ENCODE measurements around the gene TLR6.

TLR6 gene

DNA sequence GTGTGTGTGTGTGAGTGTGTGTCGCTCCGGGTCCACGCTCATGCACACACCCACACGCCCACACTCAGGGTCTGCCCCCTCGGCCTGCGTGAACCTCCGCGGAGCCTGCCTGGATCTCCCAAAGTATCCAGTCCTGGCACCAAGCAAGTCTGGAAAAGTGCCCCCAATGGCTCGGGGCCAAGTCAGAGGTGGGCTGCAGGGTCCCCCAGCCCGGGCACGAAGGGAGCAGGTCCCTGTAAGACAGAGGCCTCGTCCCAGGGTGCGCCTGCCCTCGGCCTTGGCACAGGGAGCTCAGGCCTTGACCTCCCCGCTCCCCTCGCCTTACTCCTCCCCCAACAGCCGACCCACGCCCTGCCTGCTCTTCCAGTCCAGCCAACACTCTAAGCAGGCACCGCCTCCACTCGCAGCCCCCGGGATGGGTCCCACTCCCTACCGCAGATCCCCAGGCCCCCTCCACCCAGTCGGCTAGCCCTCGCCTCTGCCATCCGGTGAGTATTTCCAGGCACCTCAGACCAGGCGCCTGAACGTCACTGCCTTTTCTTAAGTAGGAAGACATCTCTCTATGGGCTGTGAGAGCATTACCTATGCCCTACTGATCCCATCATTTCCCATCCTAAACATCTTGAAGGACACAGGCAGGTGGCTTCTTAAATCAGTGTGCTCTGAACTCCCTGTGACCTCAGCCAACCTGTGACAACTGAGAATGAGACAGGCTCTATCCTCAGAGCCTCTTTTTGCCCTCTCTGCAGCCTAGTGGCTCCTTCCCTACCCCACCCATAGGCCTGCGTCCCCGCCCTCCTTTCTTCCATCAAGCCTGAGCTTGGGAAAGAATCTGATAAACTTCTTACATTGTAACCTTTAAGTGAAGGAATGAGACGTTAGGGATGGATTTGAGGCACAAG lies 11.7 kb upstream of the TLR6 start:
- DNase-seq (ENCODE audit: extremely low read depth in 1 of 2, low read depth in 1 of 2) = no peak

DNA sequence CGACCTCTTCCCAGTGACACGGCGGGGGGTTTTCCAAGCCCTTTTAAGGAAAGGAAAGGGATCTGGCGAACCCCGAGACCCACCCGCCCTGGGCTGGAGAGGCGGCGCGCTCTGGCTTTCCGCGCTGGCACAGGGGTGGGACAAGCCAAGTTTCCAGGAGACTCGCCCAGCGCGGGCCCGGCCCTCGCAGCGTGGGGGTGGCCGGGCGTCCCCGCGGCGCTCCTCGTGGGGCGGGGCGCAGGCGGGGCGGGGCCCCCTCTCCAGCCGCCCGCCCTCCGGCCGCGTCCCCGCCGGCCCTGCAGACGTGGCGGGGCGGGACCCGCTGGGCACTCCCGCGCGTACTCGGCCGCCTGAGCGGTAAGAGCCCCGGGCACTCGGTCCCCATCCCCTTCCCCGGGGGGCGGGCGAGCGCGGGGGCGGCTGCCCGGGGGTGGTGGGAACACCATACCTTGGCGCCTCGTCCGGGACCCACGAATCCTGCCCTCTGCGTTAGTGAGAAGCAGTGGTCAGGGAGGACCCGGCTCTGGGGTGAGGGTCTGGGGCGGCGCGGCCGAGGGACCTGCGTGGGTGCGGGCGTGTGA lies 11.0 kb upstream of the TLR6 start, which contains the start of gene FAM114A1:
TSS of gene FAM114A1 (plus strand) at position 329 of the 581 bp plus-strand sequence. CDS start 10,273 bp downstream, outside the sequence.
- DNase-seq (ENCODE audit: extremely low read depth in 1 of 2, low read depth in 1 of 2) = no peak

DNA sequence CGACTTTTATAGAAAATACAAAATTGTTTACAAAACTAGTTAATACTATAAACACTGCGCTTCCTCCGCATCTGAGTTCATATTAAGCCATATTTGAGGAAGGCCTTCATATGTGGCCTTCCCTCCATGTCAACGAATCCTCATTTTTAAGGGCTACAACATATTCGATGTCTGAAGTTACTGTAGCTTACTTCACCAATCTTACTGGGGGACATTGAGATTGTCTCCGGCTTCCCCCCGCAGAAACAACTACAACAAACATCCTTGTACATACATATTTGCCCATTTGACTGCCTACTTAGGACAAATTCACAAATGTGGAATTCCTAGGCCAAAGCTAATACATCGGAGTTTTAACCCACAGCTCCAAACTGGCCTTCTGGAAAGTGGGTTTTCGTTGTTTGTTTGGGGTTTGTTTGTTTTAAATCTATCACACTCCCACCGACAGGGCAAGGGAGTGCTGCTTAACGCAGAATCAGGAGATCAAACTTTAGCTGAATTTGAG lies 10.4 kb upstream of the TLR6 start:
- DNase-seq (ENCODE audit: extremely low read depth in 1 of 2, low read depth in 1 of 2) = no peak

DNA sequence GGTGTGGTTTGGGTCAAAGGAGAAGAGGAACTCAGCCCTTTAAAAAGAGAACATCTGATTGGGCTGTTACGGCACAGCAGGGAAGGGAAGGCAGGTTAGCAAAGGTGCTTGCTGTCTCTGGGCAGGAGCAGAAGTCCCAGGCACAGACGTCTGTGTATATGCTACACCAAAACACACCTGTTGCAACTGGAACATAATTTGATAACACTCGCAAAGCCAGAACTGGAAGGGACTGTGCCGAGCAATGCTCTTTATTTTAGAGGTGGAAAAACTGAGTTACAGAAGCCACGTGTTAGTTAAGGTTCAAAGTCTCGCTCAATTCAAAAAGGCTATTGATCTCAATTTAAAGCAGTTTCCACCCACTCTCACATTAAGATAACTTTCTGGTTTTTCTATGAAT lies 8.8 kb upstream of the TLR6 start:
- no peak for DNase-seq (ENCODE audit: extremely low read depth in 1 of 2, low read depth in 1 of 2)

DNA sequence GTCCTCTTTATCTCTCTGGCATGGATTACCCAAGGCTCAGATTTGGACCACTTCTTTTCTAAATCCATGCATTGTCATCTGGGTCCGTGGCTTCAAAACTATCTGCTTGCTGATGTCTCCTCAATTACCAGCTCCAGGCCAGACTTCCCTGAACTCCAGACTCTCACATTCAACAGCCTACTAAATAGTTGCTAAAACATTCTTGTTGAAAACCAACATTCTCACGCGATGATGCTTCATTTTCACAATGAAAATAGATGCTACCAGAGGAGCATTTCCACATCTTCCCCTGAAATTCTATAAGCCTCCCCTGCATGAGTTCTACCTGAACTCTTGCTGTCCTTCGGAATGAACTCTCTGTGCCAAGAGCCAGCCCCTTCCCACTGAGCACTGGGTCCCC lies 5.2 kb upstream of the TLR6 start:
- no peak for DNase-seq (ENCODE audit: extremely low read depth in 1 of 2, low read depth in 1 of 2)

DNA sequence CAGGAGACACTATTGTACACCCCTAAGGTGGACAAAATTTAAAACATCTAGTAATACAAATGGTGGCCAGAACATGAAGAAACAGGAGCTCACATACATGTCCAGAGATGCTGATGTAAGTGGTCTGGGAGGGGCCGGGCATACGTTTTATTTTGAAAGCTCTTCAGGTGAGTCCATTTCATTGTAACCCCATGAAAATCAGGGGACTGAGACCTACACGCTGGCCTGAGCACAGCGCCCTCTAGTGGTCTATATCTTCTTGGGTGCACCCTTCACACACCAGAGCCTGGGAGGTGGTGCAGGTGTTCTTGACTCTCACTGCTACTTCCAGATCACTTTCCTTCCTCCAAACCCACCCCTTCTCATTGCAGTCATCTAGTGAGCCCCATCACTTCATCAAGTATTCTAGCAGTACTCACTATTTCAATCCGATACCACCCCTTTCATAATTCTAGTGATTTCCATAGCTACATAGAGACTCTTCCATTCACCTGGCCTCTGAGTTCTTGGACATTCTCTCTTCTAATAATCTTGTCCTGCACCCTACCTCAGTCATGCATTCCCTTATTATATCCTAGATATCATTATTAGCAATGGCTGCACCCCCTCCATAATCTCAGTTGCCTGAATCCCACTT lies 4.3 kb upstream of the TLR6 start:
- peak in 1 of 2 donors; percentile 23 for DNase-seq (ENCODE audit: extremely low read depth in 1 of 2, low read depth in 1 of 2)

DNA sequence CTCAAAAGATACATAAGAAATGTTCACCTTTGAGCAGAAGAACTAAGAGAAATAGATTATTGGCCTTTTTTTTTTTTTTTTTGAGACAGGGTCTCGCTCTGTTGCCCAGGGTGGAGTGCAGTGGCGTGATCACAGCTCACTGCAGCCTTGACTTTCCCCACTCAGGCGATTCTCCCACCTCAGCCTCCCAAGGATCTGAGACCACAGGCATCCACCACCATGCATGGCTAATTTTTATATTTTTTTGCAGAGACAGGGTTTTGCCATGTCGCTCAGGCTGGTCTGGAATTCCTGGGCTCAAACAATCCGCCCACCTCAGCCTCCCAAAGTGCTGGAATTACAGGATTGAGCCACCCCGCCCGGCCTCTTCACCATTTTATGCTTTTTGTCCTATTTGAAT lies 2.9 kb upstream of the TLR6 start:
- DNase-seq (ENCODE audit: extremely low read depth in 1 of 2, low read depth in 1 of 2) = no peak

DNA sequence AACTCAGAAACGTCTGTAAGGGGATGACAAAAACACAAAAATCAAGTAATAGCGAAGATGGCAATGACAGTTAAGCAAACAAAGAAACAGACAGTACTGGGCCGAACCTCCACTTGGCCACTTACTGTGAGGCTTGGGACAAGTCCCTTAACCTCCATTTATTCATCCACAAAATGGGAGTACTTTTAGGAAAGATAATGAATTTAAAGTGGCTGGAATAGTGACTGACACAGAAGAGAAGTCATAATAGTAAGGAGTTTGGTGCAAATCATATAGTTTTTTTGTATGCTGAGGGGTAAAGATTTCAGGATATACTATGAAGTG lies 1.4 kb upstream of the TLR6 start:
- DNase-seq (ENCODE audit: extremely low read depth in 1 of 2, low read depth in 1 of 2) = no peak

DNA sequence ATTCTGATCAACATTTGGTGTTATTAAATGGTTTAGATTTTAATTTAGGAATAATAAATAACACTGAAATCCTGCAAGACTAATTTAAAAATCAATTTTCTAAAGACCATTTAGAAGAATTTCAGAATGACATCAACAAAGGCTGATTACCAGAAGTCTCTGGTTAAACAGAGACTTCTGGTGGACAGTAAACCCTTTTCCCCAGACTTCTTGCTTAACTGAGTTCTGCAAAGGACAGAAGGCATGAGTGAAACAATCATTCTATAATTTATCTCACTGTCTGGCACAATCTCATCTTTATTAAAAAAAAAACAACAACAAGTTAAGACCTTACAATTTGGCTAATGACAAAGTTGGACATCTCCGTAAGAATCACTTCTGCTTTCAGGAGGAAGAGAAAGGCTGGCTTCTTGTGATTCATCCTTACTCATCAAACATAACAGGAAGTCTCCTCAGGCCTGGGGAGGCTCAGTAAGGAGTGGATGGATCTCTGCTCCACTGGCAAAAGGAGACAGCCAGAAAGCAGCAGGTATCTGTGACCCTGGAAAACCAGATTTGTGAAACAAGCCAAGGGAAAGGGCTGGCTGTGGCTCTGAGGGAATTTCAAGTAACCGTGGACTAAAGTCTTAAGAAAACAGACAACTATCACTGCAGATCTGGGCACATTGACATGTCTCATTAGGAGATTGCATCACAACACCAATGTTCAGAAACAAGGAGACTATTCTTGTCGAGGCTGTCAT lies 908 bp upstream of the TLR6 start:
- DNase-seq (ENCODE audit: extremely low read depth in 1 of 2, low read depth in 1 of 2) = no peak

DNA sequence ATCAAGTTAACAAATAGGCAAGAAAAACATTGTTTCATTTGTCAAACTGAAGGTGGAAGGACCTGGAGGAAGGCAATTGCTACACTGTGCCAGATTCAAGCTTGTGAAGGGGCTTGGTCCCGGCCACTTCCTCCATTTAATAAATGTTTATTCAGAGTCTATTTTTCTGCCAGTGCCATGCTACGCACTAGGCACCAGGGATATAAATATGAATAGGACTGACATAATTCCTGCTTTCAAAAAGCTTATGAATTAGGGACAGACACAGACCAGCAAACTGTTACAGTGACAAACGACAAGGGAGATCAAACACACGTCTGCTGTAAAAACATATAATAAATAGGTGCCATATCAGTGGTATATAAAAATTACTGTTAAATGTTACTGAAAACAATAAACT lies 571 bp downstream of the TLR6 start:
- no peak for DNase-seq (ENCODE audit: extremely low read depth in 1 of 2, low read depth in 1 of 2)

DNA sequence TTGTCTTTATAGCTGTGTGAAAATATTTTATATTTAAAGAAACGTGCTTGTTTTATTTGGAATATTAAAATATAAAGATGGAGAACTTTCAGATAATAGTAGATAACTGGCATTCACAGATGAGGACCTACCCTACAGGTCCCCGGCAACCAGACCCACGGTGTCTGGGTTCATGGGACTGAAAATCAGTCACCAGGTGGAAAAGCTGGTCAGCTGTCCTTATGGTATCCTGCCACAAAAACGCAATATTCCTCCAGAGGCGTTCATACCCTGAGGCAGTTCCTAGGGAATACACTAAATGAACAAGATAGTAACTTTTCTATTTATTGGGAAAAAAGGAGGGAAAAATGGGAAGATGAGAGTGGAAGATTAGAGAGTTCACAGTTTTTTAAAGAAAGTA lies 1.2 kb downstream of the TLR6 start:
- no peak for DNase-seq (ENCODE audit: extremely low read depth in 1 of 2, low read depth in 1 of 2)

DNA sequence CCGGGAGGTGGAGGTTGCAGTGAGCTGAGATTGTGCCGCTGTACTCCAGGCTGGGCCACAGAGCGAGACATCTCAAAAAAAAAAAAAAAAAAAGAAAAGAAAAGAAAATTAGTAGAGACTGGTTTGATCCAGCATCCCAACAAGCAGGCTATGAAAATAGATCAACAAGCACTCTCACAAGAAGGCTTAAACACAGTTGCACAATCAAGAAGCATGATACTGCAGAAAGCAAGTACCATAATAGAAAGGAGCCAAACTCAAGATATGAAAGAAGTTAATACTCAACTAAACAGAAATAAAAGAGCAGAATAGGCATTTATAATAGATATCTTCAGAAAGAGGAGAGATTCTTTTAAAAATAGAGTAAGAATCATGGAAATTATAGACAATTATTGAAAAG lies 10.6 kb downstream of the TLR6 start:
- DNase-seq (ENCODE audit: extremely low read depth in 1 of 2, low read depth in 1 of 2) = no peak

DNA sequence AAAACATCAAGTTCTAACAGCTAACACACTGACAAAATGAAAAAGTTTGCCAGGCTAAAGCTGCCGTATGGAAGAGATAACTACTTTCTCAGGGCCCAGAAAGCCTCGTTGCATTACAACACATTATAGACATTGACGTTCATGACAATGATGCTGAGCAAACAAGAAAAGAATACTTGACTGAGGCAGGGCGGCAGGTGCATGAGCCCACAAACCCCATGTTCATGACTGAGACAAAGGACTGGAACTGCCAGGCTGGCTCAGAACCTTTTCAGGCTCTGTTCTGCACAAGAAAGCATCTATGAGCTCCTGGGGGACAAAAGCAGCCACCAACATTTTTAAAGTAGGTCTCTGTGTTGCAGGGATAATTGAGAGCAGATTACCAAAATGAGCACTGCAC lies 13.6 kb downstream of the TLR6 start:
- DNase-seq (ENCODE audit: extremely low read depth in 1 of 2, low read depth in 1 of 2) = no peak

DNA sequence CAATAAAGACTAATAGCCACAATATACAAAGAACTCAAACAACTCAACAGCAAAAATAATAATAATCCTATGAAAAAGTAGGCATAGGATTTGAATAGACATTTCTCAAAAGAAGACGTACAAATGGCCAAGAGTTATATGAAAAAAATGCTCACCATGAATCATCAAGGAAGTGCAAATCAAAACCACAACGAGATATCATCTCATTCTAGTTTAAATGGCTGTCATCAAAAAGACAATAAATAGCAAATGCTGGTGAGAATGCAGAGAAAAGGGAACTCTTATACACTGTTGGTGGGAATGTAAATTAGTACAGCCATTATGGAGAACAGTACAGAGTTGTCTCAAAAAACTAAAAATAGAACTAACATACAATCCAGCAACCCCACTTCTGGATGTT lies 18.8 kb downstream of the TLR6 start:
- no peak for DNase-seq (ENCODE audit: extremely low read depth in 1 of 2, low read depth in 1 of 2)

DNA sequence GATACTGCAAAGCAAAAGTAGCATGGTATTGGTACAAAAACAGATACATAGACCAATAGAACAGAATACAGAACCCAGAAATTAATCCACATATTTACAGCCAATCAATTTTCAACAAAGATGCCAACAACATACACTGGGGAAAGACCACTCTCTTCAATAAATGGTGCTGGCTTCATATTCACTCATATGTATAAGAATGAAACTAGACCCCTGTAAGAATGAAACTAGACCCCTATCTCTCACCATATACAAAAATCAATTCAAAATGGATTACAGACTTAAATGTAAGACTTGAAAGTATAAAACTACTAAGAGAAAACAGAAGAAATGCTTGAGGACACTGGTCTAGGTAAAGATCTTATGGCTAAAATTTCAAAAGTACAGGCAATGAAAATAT lies 19.3 kb downstream of the TLR6 start:
- DNase-seq (ENCODE audit: extremely low read depth in 1 of 2, low read depth in 1 of 2) = no peak

DNA sequence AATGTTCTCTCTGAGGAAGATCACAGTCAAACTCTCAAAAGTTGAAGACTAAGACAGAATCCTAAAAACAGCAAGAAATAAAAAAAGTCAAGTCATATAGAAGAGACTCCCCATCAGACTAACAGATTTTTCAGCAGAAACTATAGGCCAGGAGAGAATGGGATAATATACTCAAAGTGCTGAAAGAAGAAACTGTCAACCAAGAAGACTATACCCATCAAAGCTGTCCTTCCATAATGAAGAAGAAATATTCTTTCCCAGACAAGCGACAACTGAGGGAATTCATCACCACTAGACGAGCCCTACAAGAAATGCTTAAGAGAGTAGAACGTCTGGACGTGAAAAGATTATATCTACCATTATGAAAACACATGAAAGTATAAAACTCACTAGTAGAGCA lies 22.0 kb downstream of the TLR6 start:
- no peak for DNase-seq (ENCODE audit: extremely low read depth in 1 of 2, low read depth in 1 of 2)

DNA sequence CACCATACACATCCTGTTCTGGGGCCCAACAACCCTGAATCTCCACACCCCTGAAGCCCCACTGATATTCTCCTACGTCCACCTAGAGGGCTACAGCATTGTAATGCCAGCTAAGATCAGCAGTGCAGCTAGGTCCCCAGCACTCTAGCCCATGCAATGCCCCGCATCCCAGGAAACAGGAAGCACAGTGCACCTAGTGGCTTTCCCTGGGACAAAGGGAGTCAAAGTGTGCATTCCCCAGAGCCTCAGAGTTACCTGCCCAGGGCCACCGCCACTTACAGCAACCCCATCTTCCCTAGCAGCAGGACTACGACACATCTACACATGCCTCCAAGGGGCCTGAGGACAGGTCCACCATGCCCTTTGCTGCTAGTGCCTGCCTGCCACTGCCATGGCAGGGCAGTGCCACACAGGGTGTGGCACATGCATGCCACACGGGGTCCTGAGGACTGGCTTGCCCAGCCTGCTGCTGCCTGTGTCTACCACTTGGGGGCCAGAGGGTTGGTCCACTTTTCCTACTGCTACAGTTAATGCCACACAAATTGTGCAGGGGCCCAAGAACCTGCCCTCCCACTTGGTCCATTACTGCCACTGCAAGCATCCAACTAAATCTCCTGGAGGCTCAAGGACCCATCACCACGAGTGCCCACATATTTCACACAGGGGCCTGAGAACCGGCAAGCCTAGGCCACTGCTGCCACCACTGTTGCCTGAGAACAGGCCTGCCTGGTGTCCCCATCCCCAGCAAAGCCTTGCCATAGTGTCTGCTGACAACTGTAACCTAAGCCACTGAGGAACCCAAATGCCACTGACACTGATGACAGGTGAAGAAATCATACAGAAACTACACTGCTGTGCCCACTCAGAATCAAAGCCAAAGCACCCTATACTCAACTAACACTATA lies 23.7 kb downstream of the TLR6 start:
- DNase-seq (ENCODE audit: extremely low read depth in 1 of 2, low read depth in 1 of 2) = no peak

DNA sequence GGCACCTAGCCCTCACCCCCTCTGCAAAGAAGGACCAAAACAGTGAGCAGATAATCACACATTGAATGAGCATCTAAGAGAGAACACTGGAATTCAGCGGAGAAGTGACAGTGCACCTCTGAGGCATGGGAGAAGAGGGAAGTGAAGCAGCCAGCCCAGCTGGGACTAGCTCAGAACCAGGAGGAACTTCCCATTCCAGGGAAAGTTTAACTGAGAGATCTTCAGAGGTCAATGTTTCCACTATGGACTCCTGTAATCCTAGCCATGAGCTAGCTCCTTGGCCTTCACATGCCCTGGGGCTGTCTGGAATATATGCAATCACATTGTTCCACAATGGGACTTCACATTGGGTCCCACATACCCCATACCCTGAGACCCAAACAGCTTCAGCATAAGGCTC lies 24.4 kb downstream of the TLR6 start:
- DNase-seq (ENCODE audit: extremely low read depth in 1 of 2, low read depth in 1 of 2) = no peak

DNA sequence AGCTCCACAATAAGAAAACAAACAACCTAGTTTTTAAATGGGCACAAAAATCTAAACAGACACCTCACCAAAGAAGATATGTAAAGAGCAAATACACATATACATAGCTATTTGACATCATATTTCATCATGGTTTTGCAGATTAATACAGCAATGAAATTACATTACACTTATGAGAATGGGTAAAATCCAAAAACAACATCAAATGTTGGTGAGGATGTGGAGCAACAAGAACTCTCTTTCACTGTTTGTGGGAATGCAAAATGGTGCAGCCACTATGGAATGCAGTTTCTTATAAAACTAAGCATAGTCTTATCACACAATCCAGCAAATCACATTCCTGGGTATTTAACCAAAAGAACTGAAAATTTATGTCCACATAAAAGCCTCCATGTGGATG lies 25.0 kb downstream of the TLR6 start:
- DNase-seq (ENCODE audit: extremely low read depth in 1 of 2, low read depth in 1 of 2) = no peak

DNA sequence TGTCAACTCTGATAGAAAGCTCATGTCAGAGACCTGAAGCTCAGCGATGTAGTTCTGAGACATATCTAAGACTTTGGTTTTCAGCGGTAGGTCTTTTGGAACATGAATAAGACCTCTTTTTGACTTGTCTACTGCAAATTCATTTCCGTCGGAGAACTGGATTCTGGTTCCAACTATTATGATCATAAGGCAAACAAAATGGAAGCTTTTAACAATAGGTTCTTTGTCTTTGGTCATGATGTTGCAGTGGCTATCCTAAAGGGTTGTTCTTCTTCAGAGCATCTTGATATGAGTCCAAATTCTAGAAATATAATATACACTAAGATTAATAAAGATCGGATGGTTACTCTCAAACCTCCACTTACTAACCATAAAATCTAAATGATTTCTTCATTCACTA lies 27.4 kb downstream of the TLR6 start:
- no peak for DNase-seq (ENCODE audit: extremely low read depth in 1 of 2, low read depth in 1 of 2)
